ENCODE measurements around the gene HMGCR.

HMGCR gene

DNA sequence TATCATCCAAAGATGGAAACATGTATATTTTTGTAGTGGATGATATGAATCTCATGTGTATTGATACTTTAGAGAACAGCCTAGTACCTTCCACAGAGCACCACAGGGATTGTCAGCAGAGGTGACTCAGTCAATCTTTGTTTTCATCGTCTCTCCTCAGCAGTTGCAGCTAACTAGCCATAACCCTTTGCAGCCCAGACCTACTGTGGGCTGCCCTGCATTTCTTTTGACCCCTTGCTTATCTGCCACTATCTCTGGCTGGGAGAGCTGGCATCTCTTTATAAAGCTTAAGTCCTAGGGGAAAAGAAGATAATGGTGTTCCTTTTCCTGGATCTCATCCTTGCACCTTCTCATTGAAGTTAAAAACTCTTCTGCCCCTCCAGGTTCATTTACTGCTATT, 28.7 kb downstream of the HMGCR start:
- DNase-seq (ENCODE audit: insufficient read length) (no peak), FAIRE-seq (no peak)
- no peak for TF ChIP-seq POLR2A (IDR thresholded peaks at IDR 0.05; ENCODE audit: low read depth, low read length)
- no peak for TF ChIP-seq TAF1 (IDR thresholded peaks at IDR 0.05; ENCODE audit: borderline replicate concordance, low read depth, low read length)
- no peak for TF ChIP-seq POLR2AphosphoS5 (IDR thresholded peaks at IDR 0.05; ENCODE audit: low read depth, low read length)

GRCh38 chr5:75366787-75367186, 29.8 kb downstream of the HMGCR start:
- FAIRE-seq (peak; percentile 75), DNase-seq (ENCODE audit: insufficient read length) (peak; percentile 14)
- TF ChIP-seq POLR2A (IDR thresholded peaks at IDR 0.05; ENCODE audit: low read depth, low read length), result peak; percentile 31; the same call in 1 of the 2 replicates
- TF ChIP-seq POLR2AphosphoS5 (IDR thresholded peaks at IDR 0.05; ENCODE audit: low read depth, low read length), result no peak

DNA sequence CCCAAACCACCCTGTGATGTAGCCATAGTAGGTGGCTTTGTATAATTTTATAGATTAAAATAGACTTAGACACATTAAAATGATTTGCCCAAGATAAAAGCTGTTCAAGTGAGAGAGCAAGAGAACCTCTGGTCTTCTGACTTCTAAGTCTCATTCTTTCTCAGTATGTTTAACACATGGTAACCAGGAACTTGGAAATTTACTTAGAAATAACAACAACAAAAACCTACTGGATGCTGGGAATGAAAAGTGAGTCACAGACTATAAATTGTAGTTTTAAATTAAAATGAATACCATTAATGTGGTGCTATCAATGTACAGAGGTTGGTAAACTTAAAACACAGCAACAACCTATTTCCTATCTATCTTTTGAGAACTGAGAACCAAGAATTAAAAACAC, 30.4 kb downstream of the HMGCR start:
- no peak for DNase-seq (ENCODE audit: insufficient read length)
- FAIRE-seq, result peak; percentile 38
- TF ChIP-seq TAF1 (IDR thresholded peaks at IDR 0.05; ENCODE audit: borderline replicate concordance, low read depth, low read length) (no peak), POLR2A (IDR thresholded peaks at IDR 0.05; ENCODE audit: low read depth, low read length) (no peak), POLR2AphosphoS5 (IDR thresholded peaks at IDR 0.05; ENCODE audit: low read depth, low read length) (no peak)

GRCh38 chr5:75368391-75368790, 31.4 kb downstream of the HMGCR start:
- DNase-seq (ENCODE audit: insufficient read length) (no peak), FAIRE-seq (no peak)
- TF ChIP-seq POLR2A (IDR thresholded peaks at IDR 0.05; ENCODE audit: low read depth, low read length) (no peak), POLR2AphosphoS5 (IDR thresholded peaks at IDR 0.05; ENCODE audit: low read depth, low read length) (no peak), TAF1 (IDR thresholded peaks at IDR 0.05; ENCODE audit: borderline replicate concordance, low read depth, low read length) (no peak)

GRCh38 chr5:75373862-75374261, 36.8 kb downstream of the HMGCR start:
- FAIRE-seq (no peak), DNase-seq (ENCODE audit: insufficient read length) (no peak)
- TF ChIP-seq POLR2A (IDR thresholded peaks at IDR 0.05; ENCODE audit: low read depth, low read length) (no peak), POLR2AphosphoS5 (IDR thresholded peaks at IDR 0.05; ENCODE audit: low read depth, low read length) (no peak), TAF1 (IDR thresholded peaks at IDR 0.05; ENCODE audit: borderline replicate concordance, low read depth, low read length) (no peak)

DNA sequence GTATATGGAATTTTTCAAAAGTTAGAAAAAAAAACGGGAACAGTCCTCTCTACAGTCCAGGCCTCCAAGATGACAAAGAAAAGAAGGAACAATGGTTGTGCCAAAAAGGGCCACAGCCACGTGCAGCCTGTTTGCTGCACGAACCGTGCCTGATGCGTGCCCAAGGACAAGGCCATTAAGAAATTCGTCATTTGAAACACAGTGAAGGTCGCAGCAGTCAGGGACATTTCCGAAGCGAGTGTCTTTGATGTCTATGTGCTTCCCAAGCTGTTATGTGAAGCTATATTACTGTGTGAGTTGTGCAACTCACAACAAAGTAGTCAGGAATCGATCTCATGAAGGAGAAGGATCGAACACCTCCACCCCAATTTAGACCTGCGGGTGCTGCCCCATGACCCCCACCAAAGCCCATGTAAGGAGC, 37.4 kb downstream of the HMGCR start:
- DNase-seq (ENCODE audit: insufficient read length) (no peak), FAIRE-seq (no peak)
- TF ChIP-seq TAF1 (IDR thresholded peaks at IDR 0.05; ENCODE audit: borderline replicate concordance, low read depth, low read length) (no peak), POLR2A (IDR thresholded peaks at IDR 0.05; ENCODE audit: low read depth, low read length) (no peak), POLR2AphosphoS5 (IDR thresholded peaks at IDR 0.05; ENCODE audit: low read depth, low read length) (no peak)

DNA sequence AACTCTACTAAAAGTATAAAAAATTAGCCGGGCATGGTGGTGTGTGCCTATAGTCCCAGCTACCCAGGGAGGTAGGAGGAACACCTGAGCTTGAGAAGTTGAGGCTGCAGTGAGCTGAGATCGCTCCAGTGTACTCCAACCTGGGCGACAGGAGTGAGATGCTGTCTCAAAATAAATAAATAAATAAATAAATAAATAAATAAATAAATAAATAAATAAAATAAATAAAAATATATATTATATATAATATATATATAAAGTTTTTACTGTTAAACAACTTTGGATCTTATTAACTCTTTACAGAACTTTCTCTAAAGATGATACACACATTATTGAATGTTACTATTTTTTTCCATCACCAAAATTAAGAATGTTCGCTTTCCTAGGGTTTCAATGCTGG, 38.4 kb downstream of the HMGCR start:
- DNase-seq (ENCODE audit: insufficient read length), result no peak
- no peak for FAIRE-seq

GRCh38 chr5:75380099-75380498, 43.1 kb downstream of the HMGCR start:
- no peak for DNase-seq (ENCODE audit: insufficient read length)
- no peak for FAIRE-seq
- no peak for TF ChIP-seq POLR2AphosphoS5 (IDR thresholded peaks at IDR 0.05; ENCODE audit: low read depth, low read length)
- TF ChIP-seq POLR2A (IDR thresholded peaks at IDR 0.05; ENCODE audit: low read depth, low read length), result no peak
- no peak for TF ChIP-seq TAF1 (IDR thresholded peaks at IDR 0.05; ENCODE audit: borderline replicate concordance, low read depth, low read length)

More for the DNA sequence above, 38.4 kb downstream of the HMGCR start:
- TF ChIP-seq POLR2AphosphoS5 (IDR thresholded peaks at IDR 0.05; ENCODE audit: low read depth, low read length), result no peak
- TF ChIP-seq TAF1 (IDR thresholded peaks at IDR 0.05; ENCODE audit: borderline replicate concordance, low read depth, low read length), result no peak
- no peak for TF ChIP-seq POLR2A (IDR thresholded peaks at IDR 0.05; ENCODE audit: low read depth, low read length)

DNA sequence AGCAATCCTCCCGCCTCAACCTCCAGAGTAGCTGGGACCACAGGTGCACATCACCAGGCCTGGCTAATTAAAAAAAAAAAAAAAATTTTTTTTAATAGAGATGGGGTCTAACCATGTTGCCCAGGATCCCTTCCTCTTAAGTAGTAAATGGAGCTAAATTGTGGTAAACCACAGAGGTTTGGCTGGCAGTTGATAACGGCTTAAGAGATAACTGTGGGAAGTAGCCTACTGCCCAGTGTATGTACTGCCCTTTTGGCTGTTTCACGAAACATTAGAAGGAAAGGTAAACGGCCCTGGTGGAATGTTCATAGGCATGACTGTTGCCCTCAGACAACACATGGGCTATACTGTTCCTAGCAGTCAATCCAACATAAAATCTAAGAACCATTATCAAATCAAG, 44.4 kb downstream of the HMGCR start:
- no peak for DNase-seq (ENCODE audit: insufficient read length)
- no peak for FAIRE-seq
- TF ChIP-seq POLR2AphosphoS5 (IDR thresholded peaks at IDR 0.05; ENCODE audit: low read depth, low read length) (no peak), POLR2A (IDR thresholded peaks at IDR 0.05; ENCODE audit: low read depth, low read length) (no peak), TAF1 (IDR thresholded peaks at IDR 0.05; ENCODE audit: borderline replicate concordance, low read depth, low read length) (no peak)

- DNase-seq (ENCODE audit: insufficient read length) (no peak), FAIRE-seq (no peak)
- no peak for TF ChIP-seq POLR2AphosphoS5 (IDR thresholded peaks at IDR 0.05; ENCODE audit: low read depth, low read length)
- no peak for TF ChIP-seq POLR2A (IDR thresholded peaks at IDR 0.05; ENCODE audit: low read depth, low read length)
- no peak for TF ChIP-seq TAF1 (IDR thresholded peaks at IDR 0.05; ENCODE audit: borderline replicate concordance, low read depth, low read length)
These were observed 47.2 kb downstream of the HMGCR start for GRCh38 chr5:75384218-75384617.

DNA sequence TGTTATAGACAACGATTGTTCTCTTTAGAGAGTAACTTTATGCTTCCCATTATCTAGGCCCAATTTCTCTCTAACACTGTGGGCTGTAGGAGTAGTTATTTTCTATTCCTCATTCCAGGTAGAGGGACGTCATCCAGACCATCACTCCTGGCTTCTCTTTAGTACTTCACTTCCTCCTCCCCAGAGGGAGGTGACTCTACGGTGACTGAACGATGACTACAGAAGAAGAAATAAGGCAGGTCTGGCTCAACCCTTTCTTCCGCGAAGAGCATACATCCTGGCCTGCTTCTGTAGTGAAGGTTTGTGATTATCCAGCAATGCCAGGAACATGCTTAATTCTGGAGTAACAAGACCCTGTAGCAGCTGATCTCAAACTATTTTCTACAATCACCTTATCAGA, 50.8 kb downstream of the HMGCR start:
- no peak for TF ChIP-seq POLR2AphosphoS5 (IDR thresholded peaks at IDR 0.05; ENCODE audit: low read depth, low read length)
- no peak for TF ChIP-seq POLR2A (IDR thresholded peaks at IDR 0.05; ENCODE audit: low read depth, low read length)
- TF ChIP-seq TAF1 (IDR thresholded peaks at IDR 0.05; ENCODE audit: borderline replicate concordance, low read depth, low read length), result no peak
- FAIRE-seq, result no peak
- no peak for DNase-seq (ENCODE audit: insufficient read length)

GRCh38 chr5:75389430-75389829, 52.4 kb downstream of the HMGCR start:
- no peak for DNase-seq (ENCODE audit: insufficient read length)
- peak; percentile 21 for FAIRE-seq
- no peak for TF ChIP-seq POLR2A (IDR thresholded peaks at IDR 0.05; ENCODE audit: low read depth, low read length)

DNA sequence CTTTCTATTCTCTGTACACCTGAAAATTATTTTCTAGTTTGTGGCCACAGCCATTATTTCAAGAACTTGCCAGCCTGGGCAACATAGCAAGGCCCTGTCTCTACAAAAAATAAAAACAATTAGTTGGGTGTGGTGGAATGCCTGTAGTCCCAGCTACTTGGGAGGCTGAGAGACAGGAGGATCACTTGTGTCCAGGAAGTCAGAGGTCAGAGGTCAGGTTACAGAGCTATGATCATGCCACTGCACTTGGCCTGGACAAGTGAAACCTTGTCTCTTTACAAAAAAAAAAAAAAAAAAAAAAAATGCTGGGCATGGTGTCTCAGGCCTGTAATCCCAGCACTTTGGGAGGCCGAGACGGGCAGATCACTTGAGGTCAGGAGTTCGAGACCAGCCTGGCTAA, 58.3 kb downstream of the HMGCR start:
- TF ChIP-seq POLR2A (IDR thresholded peaks at IDR 0.05; ENCODE audit: low read depth, low read length), result no peak
- TF ChIP-seq TAF1 (IDR thresholded peaks at IDR 0.05; ENCODE audit: borderline replicate concordance, low read depth, low read length), result no peak
- no peak for TF ChIP-seq POLR2AphosphoS5 (IDR thresholded peaks at IDR 0.05; ENCODE audit: low read depth, low read length)
- no peak for DNase-seq (ENCODE audit: insufficient read length)
- no peak for FAIRE-seq
